Neural progenitor cell (in vitro differentiated cells): Measurements from ENCODE around the gene NRP1. TPM values are rescaled to one million over a fixed set of nuclear protein-coding genes. Genes with fewer than 3 reads are reported as not detected.

Experiments used
- DNase-seq: peaks from one replicate; pipeline ENCODE4 v3.0.0-alpha.2; 2016; ENCODE audit warnings: low spot score
- H2AFZ ChIP-seq: fragments of 200-600 bp; sonication (generic); replicated peaks from 2 replicates; pipeline ENCODE4 v1.6.1; 2016; ENCODE audit warnings: antibody characterized with exemption
- H3F3A ChIP-seq: fragments of 200-600 bp; sonication (generic); 2 replicates; pipeline ENCODE4 v1.6.1; 2016; ENCODE audit warnings: antibody characterized with exemption, low read depth
- H3K27ac ChIP-seq: fragments of 200-600 bp; sonication (generic); 2 replicates; pipeline ENCODE4 v1.5.1; 2016; ENCODE audit warnings: mild to moderate bottlenecking
- H3K27me3 ChIP-seq: fragments of 200-600 bp; sonication (generic); 2 replicates; pipeline ENCODE4 v1.6.1; 2016; ENCODE audit warnings: mild to moderate bottlenecking, moderate library complexity
- H3K36me3 ChIP-seq: fragments of 200-600 bp; sonication (generic); 2 replicates; pipeline ENCODE4 v1.5.1; 2016
- H3K4me1 ChIP-seq: fragments of 200-600 bp; sonication (generic); 2 replicates; pipeline ENCODE4 v1.6.1; 2016; ENCODE audit warnings: mixed run types
- H3K4me2 ChIP-seq: fragments of 200-600 bp; sonication (generic); 2 replicates; pipeline ENCODE4 v1.6.1; 2016
- H3K4me3 ChIP-seq: fragments of 200-600 bp; sonication (generic); 2 replicates; pipeline ENCODE4 v1.5.1; 2016
- H3K79me2 ChIP-seq: fragments of 200-600 bp; sonication (generic); 2 replicates; pipeline ENCODE4 v1.6.1; 2016; ENCODE audit warnings: low read depth
- H3K9ac ChIP-seq: fragments of 200-600 bp; sonication (generic); 2 replicates; pipeline ENCODE4 v1.6.1; 2016
- H3K9me3 ChIP-seq: fragments of 200-600 bp; sonication (generic); 2 replicates; pipeline ENCODE4 v1.5.1; 2016; ENCODE audit warnings: low read depth
- H4K20me1 ChIP-seq: fragments of 200-600 bp; sonication (generic); 2 replicates; pipeline ENCODE4 v1.6.1; 2016; ENCODE audit warnings: low read depth
- H3K27ac Mint-ChIP-seq: 3 replicates; pipeline ENCODE4 v1.8.0; 2021; ENCODE audit warnings: mixed read lengths
- H3K27me3 Mint-ChIP-seq: 2 replicates; pipeline ENCODE4 v1.8.0; 2022; ENCODE audit warnings: low read depth, mild to moderate bottlenecking, inconsistent platforms, moderate library complexity, mixed read lengths; ENCODE audit not compliant: insufficient read depth
- H3K36me3 Mint-ChIP-seq: 3 replicates; pipeline ENCODE4 v1.8.0; 2021; ENCODE audit warnings: mixed read lengths
- H3K4me1 Mint-ChIP-seq: 3 replicates; pipeline ENCODE4 v1.8.0; 2021; ENCODE audit warnings: mixed read lengths
- H3K4me3 Mint-ChIP-seq: 3 replicates; pipeline ENCODE4 v1.8.0; 2021; ENCODE audit warnings: mild to moderate bottlenecking, moderate library complexity, mixed read lengths
- H3K9me3 Mint-ChIP-seq: 3 replicates; pipeline ENCODE4 v1.8.0; 2020; ENCODE audit warnings: mixed read lengths
- EZH2 ChIP-seq: fragments of 200-600 bp; sonication (generic); IDR thresholded peaks from 2 replicates; pipeline ENCODE4 v1.6.1; 2017; ENCODE audit warnings: antibody characterized with exemption, mild to moderate bottlenecking, moderate library complexity
- EZH2phosphoT487 ChIP-seq: fragments of 200-600 bp; sonication (generic); IDR thresholded peaks from 2 replicates; pipeline ENCODE4 v1.6.1; 2017; ENCODE audit warnings: antibody characterized with exemption
- total RNA-seq: library from RNA; depleted of rRNA; stranded (reverse); fragments of >200 nt; gene quantifications from 2 replicates; pipeline ENCODE4 v1.2.3, GENCODE V29; 2015; ENCODE audit warnings: low replicate concordance
- TF ChIP-seq, protein P1 (sequence below): fragments of 200-600 bp; sonication (generic); IDR thresholded peaks from 2 replicates; pipeline ENCODE4 v1.5.1; 2017; ENCODE audit warnings: antibody characterized with exemption, mild to moderate bottlenecking

NRP1 gene
- total RNA-seq, 1 donor from 2014 or later: 1.9 TPM

DNA sequence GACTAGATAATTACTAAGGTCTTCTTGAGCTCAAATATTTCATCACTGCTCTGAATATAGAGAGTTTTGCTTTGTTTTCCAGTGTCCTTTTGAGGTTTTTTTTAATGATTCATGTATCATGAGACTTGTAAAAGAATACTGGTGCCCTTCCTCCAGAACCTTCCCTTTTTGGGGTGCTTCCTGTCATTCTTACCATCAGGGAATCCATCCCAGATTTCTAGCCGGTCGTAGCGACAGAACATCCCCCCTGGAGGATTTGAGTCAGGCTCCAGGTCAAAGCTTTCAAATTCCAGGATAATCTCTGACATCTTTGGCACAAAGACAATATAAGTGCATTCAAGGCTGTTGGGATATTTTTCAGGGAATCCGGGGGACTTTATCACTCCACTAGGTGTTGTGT is 71.0 kb downstream of the NRP1 start:
- Histone ChIP-seq H3K36me3 (no peaks in the 10 kb centered on the region), H3K27ac (no peak overlapping the region)

DNA sequence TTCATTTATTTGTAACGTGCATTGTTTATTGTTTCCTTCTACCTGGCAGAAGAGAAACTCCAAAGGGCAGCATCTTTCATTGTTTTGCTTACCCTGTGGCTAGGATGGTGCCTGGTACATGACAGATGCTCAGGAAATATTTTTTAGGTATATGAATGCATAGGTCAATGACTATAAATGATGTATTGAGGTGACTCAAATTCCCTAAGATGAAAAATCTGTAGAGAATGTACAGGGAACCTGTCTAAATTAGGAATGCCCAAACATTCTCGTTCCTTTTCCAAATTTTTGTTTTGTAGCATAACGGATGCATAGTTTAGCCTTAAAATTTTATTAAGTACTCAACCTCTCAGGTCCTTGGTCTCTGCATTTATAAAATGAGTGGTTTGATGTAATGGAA is 71.6 kb downstream of the NRP1 start:
- TF ChIP-seq EZH2phosphoT487 (no peak), EZH2 (no peak)
- TF ChIP-seq, protein P1, sequence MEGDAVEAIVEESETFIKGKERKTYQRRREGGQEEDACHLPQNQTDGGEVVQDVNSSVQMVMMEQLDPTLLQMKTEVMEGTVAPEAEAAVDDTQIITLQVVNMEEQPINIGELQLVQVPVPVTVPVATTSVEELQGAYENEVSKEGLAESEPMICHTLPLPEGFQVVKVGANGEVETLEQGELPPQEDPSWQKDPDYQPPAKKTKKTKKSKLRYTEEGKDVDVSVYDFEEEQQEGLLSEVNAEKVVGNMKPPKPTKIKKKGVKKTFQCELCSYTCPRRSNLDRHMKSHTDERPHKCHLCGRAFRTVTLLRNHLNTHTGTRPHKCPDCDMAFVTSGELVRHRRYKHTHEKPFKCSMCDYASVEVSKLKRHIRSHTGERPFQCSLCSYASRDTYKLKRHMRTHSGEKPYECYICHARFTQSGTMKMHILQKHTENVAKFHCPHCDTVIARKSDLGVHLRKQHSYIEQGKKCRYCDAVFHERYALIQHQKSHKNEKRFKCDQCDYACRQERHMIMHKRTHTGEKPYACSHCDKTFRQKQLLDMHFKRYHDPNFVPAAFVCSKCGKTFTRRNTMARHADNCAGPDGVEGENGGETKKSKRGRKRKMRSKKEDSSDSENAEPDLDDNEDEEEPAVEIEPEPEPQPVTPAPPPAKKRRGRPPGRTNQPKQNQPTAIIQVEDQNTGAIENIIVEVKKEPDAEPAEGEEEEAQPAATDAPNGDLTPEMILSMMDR: no peak
- H3K79me2 ChIP-seq: no peaks in the 10 kb centered on the region
- no peak overlapping the region for H3K4me2 ChIP-seq

More for the DNA sequence above, 71.0 kb downstream of the NRP1 start:
- Mint-ChIP-seq H3K27ac (no peak overlapping the region), H3K4me1 (peaks cover 26% of the 10 kb centered on the region), H3K9me3 (no peaks in the 10 kb centered on the region), H3K4me3 (no peak overlapping the region), H3K36me3 (peaks cover 30% of the 10 kb centered on the region), H3K27me3 (no peaks in the 10 kb centered on the region)
- no peak for TF ChIP-seq EZH2phosphoT487
- TF ChIP-seq EZH2: no peak
- TF ChIP-seq, protein P1: no peak
- no peaks in the 10 kb centered on the region for H3K9me3 ChIP-seq
- H3K4me3 ChIP-seq: no peak overlapping the region
- no peaks in the 10 kb centered on the region for H3K27me3 ChIP-seq
- no peak overlapping the region for H3K4me2 ChIP-seq
- no peaks in the 10 kb centered on the region for H4K20me1 ChIP-seq
- no peaks in the 10 kb centered on the region for H3F3A ChIP-seq
- DNase-seq: no peak
- no peak overlapping the region for H2AFZ ChIP-seq
- H3K9ac ChIP-seq: no peak overlapping the region
- H3K4me1 ChIP-seq: peaks cover 14% of the 10 kb centered on the region
- no peaks in the 10 kb centered on the region for H3K79me2 ChIP-seq

DNA sequence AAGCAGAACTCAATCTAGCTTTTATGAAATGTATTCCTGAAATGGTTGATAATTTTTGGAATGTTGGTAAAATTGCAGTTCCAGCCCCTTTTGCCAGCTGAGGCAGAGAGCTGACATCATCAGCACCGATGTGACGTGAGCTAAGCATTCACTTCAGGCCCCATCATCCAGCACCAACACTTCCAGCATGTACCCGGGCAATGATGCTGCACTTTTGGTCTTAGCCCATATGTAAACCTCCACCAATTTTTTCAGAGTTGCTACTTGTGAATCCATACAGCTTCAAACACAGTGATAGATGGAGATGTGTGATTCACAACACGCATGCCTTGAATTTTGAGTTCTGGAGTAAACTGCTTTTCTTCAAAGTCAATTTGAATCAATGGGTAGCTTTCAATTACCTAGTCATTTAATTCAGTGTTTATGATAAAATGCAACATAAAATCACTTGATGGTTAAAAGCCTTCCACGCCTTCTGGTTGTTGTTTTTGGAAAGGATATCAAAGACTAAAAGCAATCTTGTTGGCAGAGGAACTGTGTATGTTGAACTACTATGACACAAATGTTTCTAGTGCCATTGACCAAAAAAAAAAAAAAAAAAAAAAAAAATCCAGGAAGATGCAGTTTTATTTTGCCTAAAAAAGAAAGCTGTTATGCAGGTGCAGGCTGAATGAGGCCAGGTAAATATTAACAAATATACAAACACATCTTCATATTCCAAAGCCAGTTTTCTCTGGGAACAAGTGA is 73.9 kb downstream of the NRP1 start:
- no peak overlapping the region for H2AFZ ChIP-seq
- TF ChIP-seq EZH2 (no peak), EZH2phosphoT487 (no peak)
- TF ChIP-seq, protein P1: no peak
- no peak for DNase-seq
- H3K27ac Mint-ChIP-seq: no peak overlapping the region
- H3K27me3 Mint-ChIP-seq: no peaks in the 10 kb centered on the region
- H3K9me3 ChIP-seq: no peaks in the 10 kb centered on the region
- H3K9ac ChIP-seq: no peak overlapping the region
- H3K4me3 Mint-ChIP-seq: no peak overlapping the region
- H3K4me2 ChIP-seq: no peak overlapping the region
- H3F3A ChIP-seq: no peaks in the 10 kb centered on the region
- H3K36me3 ChIP-seq: no peaks in the 10 kb centered on the region
- H4K20me1 ChIP-seq: no peaks in the 10 kb centered on the region
- no peak overlapping the region for H3K27ac ChIP-seq
- no peaks in the 10 kb centered on the region for H3K27me3 ChIP-seq
- no peaks in the 10 kb centered on the region for H3K79me2 ChIP-seq
- H3K4me1 Mint-ChIP-seq: peaks cover 31% of the 10 kb centered on the region
- H3K4me3 ChIP-seq: no peak overlapping the region
- H3K36me3 Mint-ChIP-seq: peaks cover 29% of the 10 kb centered on the region
- peaks cover 20% of the 10 kb centered on the region for H3K4me1 ChIP-seq
- H3K9me3 Mint-ChIP-seq: no peaks in the 10 kb centered on the region

More for the DNA sequence above, 71.6 kb downstream of the NRP1 start:
- Histone ChIP-seq H3K9me3 (no peaks in the 10 kb centered on the region), H3F3A (no peaks in the 10 kb centered on the region), H4K20me1 (no peaks in the 10 kb centered on the region), H3K9ac (no peak overlapping the region), H3K36me3 (no peaks in the 10 kb centered on the region), H3K4me1 (peaks cover 20% of the 10 kb centered on the region), H3K27me3 (no peaks in the 10 kb centered on the region), H3K4me3 (no peak overlapping the region), H3K27ac (no peak overlapping the region), H2AFZ (no peak overlapping the region)
- H3K4me3 Mint-ChIP-seq: no peak overlapping the region
- H3K4me1 Mint-ChIP-seq: peaks cover 29% of the 10 kb centered on the region
- H3K27ac Mint-ChIP-seq: no peak overlapping the region
- no peak for DNase-seq
- no peaks in the 10 kb centered on the region for H3K27me3 Mint-ChIP-seq
- H3K9me3 Mint-ChIP-seq: no peaks in the 10 kb centered on the region
- H3K36me3 Mint-ChIP-seq: peaks cover 30% of the 10 kb centered on the region
